ENCODE measurements around the gene ZFPM1.
A peak's percentile ranks its signal among the peaks of the same experiment; 100 is the strongest.

Gene ZFPM1

GRCh38 chr16:88434353-88434690 is 18.8 kb upstream of the ZFPM1 start:
- no peak for DNase-seq (ENCODE audit: low spot score)

GRCh38 chr16:88434746-88435145 is 18.3 kb upstream of the ZFPM1 start:
- no peak for DNase-seq (ENCODE audit: low spot score)

- no peak for DNase-seq (ENCODE audit: low spot score)
These were observed 17.4 kb upstream of the ZFPM1 start for GRCh38 chr16:88435437-88436355.

GRCh38 chr16:88436796-88437195 is 16.3 kb upstream of the ZFPM1 start:
- DNase-seq (ENCODE audit: low spot score): no peak

GRCh38 chr16:88437367-88437964 is 15.6 kb upstream of the ZFPM1 start:
- peak; percentile 72 for DNase-seq (ENCODE audit: low spot score)

- no peak for DNase-seq (ENCODE audit: low spot score)
These were observed 14.8 kb upstream of the ZFPM1 start for GRCh38 chr16:88438084-88438870.

- DNase-seq (ENCODE audit: low spot score): no peak
These were observed 14.1 kb upstream of the ZFPM1 start for GRCh38 chr16:88439016-88439415.

- DNase-seq (ENCODE audit: low spot score): no peak
These were observed 13.4 kb upstream of the ZFPM1 start for GRCh38 chr16:88439706-88440105.

GRCh38 chr16:88440111-88440510 is 13.0 kb upstream of the ZFPM1 start:
- no peak for DNase-seq (ENCODE audit: low spot score)

GRCh38 chr16:88440686-88441405 is 12.2 kb upstream of the ZFPM1 start:
- DNase-seq (ENCODE audit: low spot score): no peak

GRCh38 chr16:88441460-88441859 is 11.6 kb upstream of the ZFPM1 start:
- no peak for DNase-seq (ENCODE audit: low spot score)

- no peak for DNase-seq (ENCODE audit: low spot score)
These were observed 10.7 kb upstream of the ZFPM1 start for GRCh38 chr16:88442383-88442726.

- peak; percentile 79 for DNase-seq (ENCODE audit: low spot score)
These were observed 10.1 kb upstream of the ZFPM1 start for GRCh38 chr16:88442727-88443576.

GRCh38 chr16:88444826-88445582 is 8.1 kb upstream of the ZFPM1 start:
- no peak for DNase-seq (ENCODE audit: low spot score)

GRCh38 chr16:88445583-88445960 is 7.5 kb upstream of the ZFPM1 start:
- no peak for DNase-seq (ENCODE audit: low spot score)

- DNase-seq (ENCODE audit: low spot score): no peak
These were observed 7.0 kb upstream of the ZFPM1 start for GRCh38 chr16:88446061-88446460.

- DNase-seq (ENCODE audit: low spot score): no peak
These were observed 6.3 kb upstream of the ZFPM1 start for GRCh38 chr16:88446736-88447135.

GRCh38 chr16:88447881-88448280 is 5.2 kb upstream of the ZFPM1 start:
- DNase-seq (ENCODE audit: low spot score): no peak

- DNase-seq (ENCODE audit: low spot score): no peak
These were observed 4.4 kb upstream of the ZFPM1 start for GRCh38 chr16:88448461-88449266.

- no peak for DNase-seq (ENCODE audit: low spot score)
These were observed 3.9 kb upstream of the ZFPM1 start for GRCh38 chr16:88449267-88449561.
